Fibroblast of peridontal ligament (primary cell): ENCODE measurements around the gene SLC2A4.
"Not testable (repeated sequence)": the region's sequence is repeated elsewhere in the genome, so short reads cannot be mapped to it uniquely, and the experiment has no call there.

ENCODE experiments used
- DNase-seq: peaks from one replicate; pipeline ENCODE4 v3.0.0-alpha.2; 2010; ENCODE audit errors: extremely low read depth

The SLC2A4 gene

GRCh38 chr17:7281074-7281952 lies at the start of gene SLC2A4:
Gene SLC2A4, plus strand, starts transcription at chr17:7281718. Its CDS starts 217 bp downstream, at chr17:7281935.
- peak; percentile 83 for DNase-seq

GRCh38 chr17:7232114-7232513 lies 49.4 kb upstream of the SLC2A4 start:
- DNase-seq, result no peak

DNA sequence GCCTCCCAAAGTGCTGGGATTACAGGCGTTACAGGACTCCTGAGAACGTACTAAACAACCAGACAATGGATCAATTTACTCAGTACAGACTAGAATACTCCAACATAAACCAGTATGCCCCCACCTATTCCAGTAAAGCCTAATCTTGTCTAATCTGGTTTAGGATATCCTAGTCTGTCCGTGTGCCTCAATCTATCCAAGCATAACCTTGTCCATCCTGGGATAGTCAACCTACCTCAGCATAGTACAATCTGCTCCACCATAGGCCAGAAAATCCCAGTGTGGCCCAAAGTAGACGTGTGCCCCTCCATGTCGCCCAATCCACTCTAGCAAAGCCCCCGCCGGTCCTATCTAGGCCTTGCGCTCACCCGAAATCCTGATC lies 47.8 kb upstream of the SLC2A4 start:
- peak; percentile 35 for DNase-seq

DNA sequence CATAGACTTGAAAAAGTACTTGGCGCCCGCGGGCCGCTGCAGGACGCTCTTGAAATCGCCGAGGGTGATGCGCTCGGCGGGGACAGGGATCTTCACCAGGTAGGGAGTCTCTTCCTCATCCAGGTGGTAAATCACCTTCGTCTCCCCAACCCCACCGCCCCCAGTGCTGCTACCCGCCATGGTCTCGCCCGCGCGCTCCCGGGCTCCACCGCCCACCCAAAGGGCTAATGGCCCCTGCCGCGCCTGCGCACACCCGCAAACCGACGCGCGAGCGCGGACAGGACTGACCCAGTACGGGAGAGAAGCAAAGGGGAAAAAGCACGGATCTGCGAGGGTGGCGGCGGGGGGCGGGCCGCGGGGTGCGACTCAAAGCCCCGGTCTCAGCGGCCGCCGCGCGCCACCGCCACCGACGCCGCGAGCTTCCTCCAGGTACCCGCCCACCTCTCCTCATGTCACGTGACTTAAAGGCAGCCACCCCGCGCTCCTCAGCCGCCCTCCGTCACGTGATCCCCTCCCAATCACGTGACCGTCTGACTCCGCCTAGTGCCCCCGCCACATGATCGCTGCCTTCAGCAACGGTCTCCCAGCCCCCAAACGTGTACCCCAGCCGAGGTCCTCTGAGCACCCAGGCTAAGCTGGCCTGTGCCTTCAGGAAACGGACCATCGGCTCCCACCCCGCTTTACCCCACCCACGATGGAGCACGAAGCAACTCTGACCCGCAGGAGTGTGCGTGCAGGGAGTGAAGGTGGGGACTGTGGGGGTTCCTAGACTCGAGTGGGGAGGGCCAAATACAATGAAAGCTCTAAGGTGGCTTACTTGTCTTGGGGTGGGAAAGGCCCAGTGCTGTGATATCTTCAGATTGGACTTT lies 47.2 kb upstream of the SLC2A4 start, which contains the start of gene DVL2:
Gene DVL2 (minus strand): TSS at position 435 of the 869 bp plus-strand sequence. CDS start 255 bp downstream, at position 180.
- DNase-seq, result peak; percentile 91

GRCh38 chr17:7235693-7236665 lies 45.5 kb upstream of the SLC2A4 start:
- no peak for DNase-seq

DNA sequence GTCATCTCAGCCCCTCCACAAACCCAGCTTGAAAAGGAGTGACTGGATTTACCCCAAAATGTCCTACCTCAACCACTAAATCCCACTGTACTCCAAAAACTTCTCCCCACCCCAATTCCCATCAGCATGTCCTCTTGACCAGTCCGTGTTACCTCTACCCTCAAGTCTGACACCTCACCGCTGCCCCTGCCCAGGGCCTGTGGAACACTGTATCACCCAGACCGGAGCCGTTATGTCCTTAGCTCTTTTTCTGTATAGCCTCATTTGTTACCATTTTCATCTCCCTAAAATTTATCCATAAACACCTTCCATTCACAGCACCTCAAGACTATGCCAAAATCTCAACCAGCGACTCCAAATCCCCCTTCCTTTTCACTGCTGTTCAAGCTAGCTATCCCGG lies 44.7 kb upstream of the SLC2A4 start:
- DNase-seq, result no peak

GRCh38 chr17:7237266-7237760 lies 44.2 kb upstream of the SLC2A4 start:
- no peak for DNase-seq

GRCh38 chr17:7237761-7238419 lies 43.6 kb upstream of the SLC2A4 start:
- DNase-seq, result peak; percentile 44

- no peak for DNase-seq
Observed at GRCh38 chr17:7238420-7239090, 43.0 kb upstream of the SLC2A4 start.

GRCh38 chr17:7239091-7240027 lies 42.2 kb upstream of the SLC2A4 start, which contains the start of gene PHF23:
Gene PHF23, minus strand, starts transcription at chr17:7239457. Its CDS starts 178 bp downstream, at chr17:7239279.
- DNase-seq, result peak; percentile 99

DNA sequence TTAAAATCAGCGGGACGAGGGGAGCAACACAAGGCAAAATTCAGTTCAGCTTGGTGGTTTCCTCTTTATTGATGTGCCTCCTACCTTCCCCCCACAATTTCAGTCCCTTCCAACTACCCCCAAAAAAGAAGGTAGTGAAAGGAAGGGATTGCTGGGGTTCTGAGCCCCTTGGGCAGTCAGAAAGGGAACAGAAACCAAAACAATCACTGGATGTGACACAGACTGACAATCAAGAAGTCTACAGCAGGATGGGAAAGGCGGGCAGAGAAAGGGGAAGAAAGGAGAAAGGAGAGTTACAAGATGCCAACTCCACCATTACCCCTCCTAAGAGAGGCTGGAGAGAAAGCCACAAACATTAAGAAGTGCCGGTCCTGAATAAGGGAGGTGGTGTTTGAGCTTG lies 41.1 kb upstream of the SLC2A4 start:
- no peak for DNase-seq

GRCh38 chr17:7241090-7241733 lies 40.3 kb upstream of the SLC2A4 start:
- DNase-seq, result peak; percentile 43

- peak; percentile 93 for DNase-seq
Observed at GRCh38 chr17:7241783-7242716, 39.5 kb upstream of the SLC2A4 start, which contains the start of gene GABARAP. Gene GABARAP, minus strand, starts transcription at chr17:7242449. Its CDS starts 119 bp downstream, at chr17:7242330.

GRCh38 chr17:7242717-7243452 lies 38.6 kb upstream of the SLC2A4 start:
- DNase-seq, result peak; percentile 98

GRCh38 chr17:7243453-7243729 lies 38.1 kb upstream of the SLC2A4 start:
- no peak for DNase-seq

GRCh38 chr17:7243838-7244237 lies 37.7 kb upstream of the SLC2A4 start:
- DNase-seq, result not testable (repeated sequence)
